Activated T-helper 2 cell treated with anti-CD3 and anti-CD28 coated beads, Interferon-gamma antibody, Interleukin-2, Interleukin-4, amounts not matched to agents 10 μg/mL and 5 μg/mL and 100 μg/mL, durations not matched to agents 14 hours and 24 hours and 36 hours (primary cell): ENCODE measurements around the gene RAPGEF1. TPM values are rescaled to one million over a fixed set of nuclear protein-coding genes. Genes with fewer than 3 reads are reported as not detected.

Experiments used
- DNase-seq: peaks from one replicate; pipeline ENCODE4 v3.0.0; 2021; ENCODE audit warnings: low spot score
- H3K27ac Mint-ChIP-seq: one replicate; pipeline ENCODE4 v1.8.0; 2021; ENCODE audit warnings: mixed read lengths
- H3K27me3 Mint-ChIP-seq: one replicate; pipeline ENCODE4 v1.8.0; 2021; ENCODE audit warnings: low read depth, mixed read lengths
- H3K36me3 Mint-ChIP-seq: one replicate; pipeline ENCODE4 v1.8.0; 2021; ENCODE audit warnings: low read depth, mixed read lengths
- H3K4me1 Mint-ChIP-seq: one replicate; pipeline ENCODE4 v1.8.0; 2021; ENCODE audit warnings: low read depth, mixed read lengths
- H3K4me3 Mint-ChIP-seq: one replicate; pipeline ENCODE4 v1.8.0; 2021; ENCODE audit warnings: low read depth, mild to moderate bottlenecking, moderate library complexity, mixed read lengths
- H3K9me3 Mint-ChIP-seq: one replicate; pipeline ENCODE4 v1.8.0; 2021; ENCODE audit warnings: mixed read lengths
- intact Hi-C: fragments of 100-400 bp; cut with micrococcal nuclease; formaldehyde crosslinking; loops from one replicate; pipeline ENCODE4 v1.15.1; 2023
- total RNA-seq: library from RNA; stranded (reverse); gene quantifications from 2 replicates; pipeline ENCODE4 v1.2.3, GENCODE V29; 2022

Gene RAPGEF1
- total RNA-seq, 1 donor from 2014 or later, result 133 TPM

- intact Hi-C loops, result no loop called here
- DNase-seq, result no peak
- Mint-ChIP-seq H3K4me1 (no peaks in the 10 kb centered on the region), H3K36me3 (peaks cover 57% of the 10 kb centered on the region), H3K9me3 (no peaks in the 10 kb centered on the region), H3K27me3 (no peaks in the 10 kb centered on the region), H3K27ac (no peak overlapping the region), H3K4me3 (no peak overlapping the region)
Observed at GRCh38 chr9:131597246-131597645, 142.6 kb downstream of the RAPGEF1 start.

- no peak for DNase-seq
- Mint-ChIP-seq H3K4me3 (no peak overlapping the region), H3K27ac (no peak overlapping the region), H3K27me3 (no peaks in the 10 kb centered on the region), H3K4me1 (peaks cover 6% of the 10 kb centered on the region), H3K9me3 (no peaks in the 10 kb centered on the region), H3K36me3 (peaks cover 56% of the 10 kb centered on the region)
- intact Hi-C loops, result no loop called here
Observed at GRCh38 chr9:131596430-131596743, 143.5 kb downstream of the RAPGEF1 start.

- Mint-ChIP-seq H3K9me3 (no peaks in the 10 kb centered on the region), H3K36me3 (peaks cover 58% of the 10 kb centered on the region), H3K27me3 (no peaks in the 10 kb centered on the region), H3K4me3 (no peak overlapping the region), H3K27ac (no peak overlapping the region), H3K4me1 (peaks cover 11% of the 10 kb centered on the region)
- intact Hi-C loops, result no loop called here
- DNase-seq, result no peak
Observed at GRCh38 chr9:131595696-131596429, 144.0 kb downstream of the RAPGEF1 start.

- H3K4me1 Mint-ChIP-seq, result peaks cover 19% of the 10 kb centered on the region
- peaks cover 59% of the 10 kb centered on the region for H3K36me3 Mint-ChIP-seq
- no peak for DNase-seq
- no peak overlapping the region for H3K4me3 Mint-ChIP-seq
- H3K27me3 Mint-ChIP-seq, result no peaks in the 10 kb centered on the region
- H3K27ac Mint-ChIP-seq, result no peak overlapping the region
- intact Hi-C loops, result no loop called here
- no peaks in the 10 kb centered on the region for H3K9me3 Mint-ChIP-seq
Observed at GRCh38 chr9:131594906-131595665, 144.8 kb downstream of the RAPGEF1 start.

- H3K27me3 Mint-ChIP-seq, result no peaks in the 10 kb centered on the region
- peaks cover 55% of the 10 kb centered on the region for H3K36me3 Mint-ChIP-seq
- H3K27ac Mint-ChIP-seq, result no peak overlapping the region
- intact Hi-C loops, result no loop called here
- no peaks in the 10 kb centered on the region for H3K9me3 Mint-ChIP-seq
- H3K4me3 Mint-ChIP-seq, result no peak overlapping the region
- no peak for DNase-seq
- H3K4me1 Mint-ChIP-seq, result peaks cover 20% of the 10 kb centered on the region
Observed at GRCh38 chr9:131593936-131594665, 145.8 kb downstream of the RAPGEF1 start.

GRCh38 chr9:131593091-131593820, 146.6 kb downstream of the RAPGEF1 start:
- H3K36me3 Mint-ChIP-seq, result peaks cover 54% of the 10 kb centered on the region
- intact Hi-C loops, result no loop called here
- no peaks in the 10 kb centered on the region for H3K27me3 Mint-ChIP-seq
- DNase-seq, result no peak
- peak overlapping the region; percentile 49 for H3K27ac Mint-ChIP-seq
- peaks cover 20% of the 10 kb centered on the region for H3K4me1 Mint-ChIP-seq
- H3K9me3 Mint-ChIP-seq, result no peaks in the 10 kb centered on the region
- H3K4me3 Mint-ChIP-seq, result no peak overlapping the region

GRCh38 chr9:131591845-131592208, 148.0 kb downstream of the RAPGEF1 start:
- peak overlapping the region; percentile 35 for H3K27ac Mint-ChIP-seq
- peaks cover 55% of the 10 kb centered on the region for H3K36me3 Mint-ChIP-seq
- no peak overlapping the region for H3K4me3 Mint-ChIP-seq
- H3K9me3 Mint-ChIP-seq, result no peaks in the 10 kb centered on the region
- peaks cover 28% of the 10 kb centered on the region for H3K4me1 Mint-ChIP-seq
- intact Hi-C loops, result loop anchor here (2.0 kb wide), 1 partner anchor 155 kb away; no protein-coding TSS in a partner anchor
- no peaks in the 10 kb centered on the region for H3K27me3 Mint-ChIP-seq
- DNase-seq, result no peak

- DNase-seq, result peak; percentile 66
- H3K4me1 Mint-ChIP-seq, result peaks cover 32% of the 10 kb centered on the region
- H3K4me3 Mint-ChIP-seq, result no peak overlapping the region
- intact Hi-C loops, result loop anchor here (2.0 kb wide), 1 partner anchor 156 kb away; no protein-coding TSS in a partner anchor
- peak overlapping the region; percentile 78 for H3K27ac Mint-ChIP-seq
- peaks cover 55% of the 10 kb centered on the region for H3K36me3 Mint-ChIP-seq
- no peaks in the 10 kb centered on the region for H3K27me3 Mint-ChIP-seq
- H3K9me3 Mint-ChIP-seq, result no peaks in the 10 kb centered on the region
Observed at GRCh38 chr9:131590907-131591844, 148.7 kb downstream of the RAPGEF1 start.

- Mint-ChIP-seq H3K36me3 (peaks cover 52% of the 10 kb centered on the region), H3K9me3 (no peaks in the 10 kb centered on the region), H3K4me1 (peaks cover 38% of the 10 kb centered on the region), H3K27me3 (no peaks in the 10 kb centered on the region), H3K4me3 (no peak overlapping the region), H3K27ac (peak overlapping the region; percentile 78)
- intact Hi-C loops, result loop anchor here (2.0 kb wide), 1 partner anchor 156 kb away; no protein-coding TSS in a partner anchor
- DNase-seq, result no peak
Observed at GRCh38 chr9:131590449-131590848, 149.4 kb downstream of the RAPGEF1 start.

- intact Hi-C loops, result loop anchor here (2.0 kb wide), 1 partner anchor 157 kb away; no protein-coding TSS in a partner anchor
- Mint-ChIP-seq H3K27me3 (no peaks in the 10 kb centered on the region), H3K9me3 (no peaks in the 10 kb centered on the region), H3K4me3 (no peak overlapping the region), H3K36me3 (peaks cover 53% of the 10 kb centered on the region), H3K4me1 (peaks cover 43% of the 10 kb centered on the region), H3K27ac (no peak overlapping the region)
- DNase-seq, result no peak
Observed at GRCh38 chr9:131589993-131590392, 149.9 kb downstream of the RAPGEF1 start.

GRCh38 chr9:131589124-131589711, 150.7 kb downstream of the RAPGEF1 start:
- Mint-ChIP-seq H3K9me3 (no peaks in the 10 kb centered on the region), H3K27me3 (no peaks in the 10 kb centered on the region), H3K36me3 (peaks cover 61% of the 10 kb centered on the region), H3K4me3 (no peak overlapping the region), H3K27ac (no peak overlapping the region), H3K4me1 (peaks cover 47% of the 10 kb centered on the region)
- intact Hi-C loops, result no loop called here
- DNase-seq, result no peak
